Naive B cell (primary cell): ENCODE measurements around the gene UGCG. TPM values are rescaled to one million over a fixed set of nuclear protein-coding genes. Genes with fewer than 3 reads are reported as not detected.
A peak's percentile ranks its signal among the peaks of the same experiment; 100 is the strongest.

Source experiments
- ATAC-seq, 2 donors: fragments of 150-1000 bp; cut with Tn5 transposase; 2 replicates each; pipeline ENCODE4 v1.10.0; 2021; ENCODE audit warnings: low read depth in 2 of 2, mild to moderate bottlenecking in 2 of 2, moderate library complexity in 2 of 2
- DNase-seq: peaks from one replicate; pipeline ENCODE4 v3.0.0; 2022
- H3K27ac Mint-ChIP-seq, 6 donors: one replicate each; pipeline ENCODE4 v1.8.0; 2020 to 2022; ENCODE audit warnings: mild to moderate bottlenecking in 6 of 6, mixed read lengths in 6 of 6, moderate library complexity in 5 of 6, inconsistent platforms in 2 of 6
- H3K27me3 Mint-ChIP-seq, 3 donors: one replicate each; pipeline ENCODE4 v1.8.0; 2021 to 2022; ENCODE audit warnings: mixed read lengths in 3 of 3, mild to moderate bottlenecking in 1 of 3
- H3K36me3 Mint-ChIP-seq, 2 donors: one replicate each; pipeline ENCODE4 v1.8.0; 2020 to 2022; ENCODE audit warnings: mixed read lengths in 2 of 2, inconsistent platforms in 1 of 2, mild to moderate bottlenecking in 1 of 2
- H3K4me1 Mint-ChIP-seq, 3 donors: one replicate each; pipeline ENCODE4 v1.8.0; 2020 to 2022; ENCODE audit warnings: mixed read lengths in 3 of 3, inconsistent platforms in 1 of 3, mild to moderate bottlenecking in 1 of 3, moderate library complexity in 1 of 3
- H3K4me3 Mint-ChIP-seq, 8 donors: one replicate each; pipeline ENCODE4 v1.8.0; 2020 to 2022; ENCODE audit warnings: mild to moderate bottlenecking in 8 of 8, mixed read lengths in 8 of 8, moderate library complexity in 8 of 8, inconsistent platforms in 2 of 8
- H3K9me3 Mint-ChIP-seq, 7 donors: one replicate each; pipeline ENCODE4 v1.8.0; 2020 to 2022; ENCODE audit warnings: mixed read lengths in 7 of 7, mild to moderate bottlenecking in 5 of 7, inconsistent platforms in 2 of 7, moderate library complexity in 1 of 7
- polyA plus RNA-seq, 6 donors: library from polyadenylated mRNA; unstranded; fragments of 300-500 nt; fragmentation: Illumina TruSeq; gene quantifications; one replicate each; pipeline ENCODE4 v1.2.3, GENCODE V29; 2021; ENCODE audit warnings: low read depth in 6 of 6

The UGCG gene
- polyA plus RNA-seq, 6 donors from 2014 or later: 21.9 to 53.5 (median 31.0) TPM

DNA sequence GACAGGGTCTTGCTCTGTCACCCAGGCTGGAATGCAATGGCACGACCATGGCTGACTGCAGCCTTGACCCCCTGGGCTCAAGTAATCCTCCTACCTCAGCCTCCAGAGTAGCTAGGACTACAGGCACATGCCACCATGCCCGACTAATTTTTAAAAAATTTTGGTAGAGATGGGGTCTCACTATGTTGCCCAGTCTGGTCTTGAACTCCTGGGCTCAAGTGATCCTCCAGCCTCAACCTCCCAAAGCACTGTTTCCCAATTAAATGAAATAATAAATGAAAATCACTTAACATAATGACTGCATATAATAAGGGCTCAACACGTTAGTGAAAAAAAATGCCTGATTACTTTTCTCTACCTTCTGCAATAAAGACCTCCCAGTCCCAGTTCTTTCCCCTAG lies 71.0 kb downstream of the UGCG start:
- H3K36me3 Mint-ChIP-seq: peaks cover 0 to 5% of the 10 kb centered on the region in 2 donors
- no peak for ATAC-seq
- H3K27ac Mint-ChIP-seq: no peak overlapping the region

GRCh38 chr9:111969061-111969460 lies 72.4 kb downstream of the UGCG start:
- DNase-seq: no peak
- Mint-ChIP-seq H3K4me1 (peaks cover 17 to 24% (median 22%) of the 10 kb centered on the region in 3 donors), H3K9me3 (no peaks in the 10 kb centered on the region), H3K27ac (no peak overlapping the region), H3K4me3 (no peak overlapping the region), H3K36me3 (no peaks in the 10 kb centered on the region), H3K27me3 (no peaks in the 10 kb centered on the region)
- ATAC-seq: no peak

More for the DNA sequence above, 71.0 kb downstream of the UGCG start:
- H3K27me3 Mint-ChIP-seq: no peaks in the 10 kb centered on the region
- no peak for DNase-seq
- H3K4me1 Mint-ChIP-seq: peaks cover 16 to 18% (median 17%) of the 10 kb centered on the region in 3 donors
- no peak overlapping the region for H3K4me3 Mint-ChIP-seq
- peaks cover 0 to 3% (median 0%) of the 10 kb centered on the region in 7 donors for H3K9me3 Mint-ChIP-seq

DNA sequence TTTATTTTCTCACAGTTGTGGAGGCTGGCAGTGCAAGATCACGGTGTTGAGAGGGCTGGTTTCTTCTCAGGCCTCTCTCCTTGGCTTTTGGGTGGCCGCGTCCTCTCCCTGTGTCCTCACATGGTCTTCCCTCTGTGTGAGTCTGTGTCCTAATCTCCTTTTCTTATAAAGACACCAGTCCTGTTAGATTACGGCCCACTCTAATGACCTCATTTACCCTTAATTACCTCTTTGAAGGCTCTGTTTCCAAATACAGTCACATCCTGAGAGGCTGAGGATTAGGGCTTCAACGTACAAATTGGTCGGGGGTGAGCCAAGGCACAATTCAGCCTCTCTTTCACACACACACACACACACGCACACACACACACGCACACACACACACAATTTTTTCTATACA lies 73.0 kb downstream of the UGCG start:
- H3K27ac Mint-ChIP-seq: peak overlapping the region in 1 of 6 donors; percentile 53
- DNase-seq (no peak), ATAC-seq (no peak)
- H3K9me3 Mint-ChIP-seq: no peaks in the 10 kb centered on the region
- no peaks in the 10 kb centered on the region for H3K36me3 Mint-ChIP-seq
- H3K27me3 Mint-ChIP-seq: no peaks in the 10 kb centered on the region
- peaks cover 17 to 24% (median 24%) of the 10 kb centered on the region in 3 donors for H3K4me1 Mint-ChIP-seq
- H3K4me3 Mint-ChIP-seq: no peak overlapping the region

DNA sequence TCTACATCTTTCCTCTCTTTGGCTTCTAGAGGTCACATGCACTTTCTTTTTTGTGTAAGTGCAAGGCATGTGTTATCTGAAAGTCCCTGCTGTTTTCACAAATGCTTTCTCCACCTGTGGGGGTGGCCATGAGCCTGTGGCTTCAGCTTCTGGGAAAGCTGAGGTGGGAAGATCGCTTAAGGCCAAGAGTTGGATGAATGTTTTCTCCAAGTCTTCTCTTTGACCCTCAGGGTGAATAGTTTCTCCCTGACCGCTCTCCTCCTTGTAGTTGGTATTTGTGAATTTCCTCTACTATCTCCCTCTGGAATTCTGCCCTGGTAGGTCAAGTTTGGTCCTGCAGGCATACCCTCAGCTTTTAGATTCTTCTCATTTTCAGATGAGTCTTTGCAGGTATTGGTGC lies 74.2 kb downstream of the UGCG start:
- Mint-ChIP-seq H3K36me3 (no peaks in the 10 kb centered on the region), H3K9me3 (no peaks in the 10 kb centered on the region), H3K4me1 (peaks cover 17 to 25% (median 22%) of the 10 kb centered on the region in 3 donors), H3K27ac (no peak overlapping the region), H3K4me3 (no peak overlapping the region), H3K27me3 (no peaks in the 10 kb centered on the region)
- ATAC-seq: no peak
- DNase-seq: no peak

GRCh38 chr9:111974092-111974681 lies 77.6 kb downstream of the UGCG start:
- no peak overlapping the region for H3K27ac Mint-ChIP-seq
- ATAC-seq (no peak), DNase-seq (no peak)
- no peaks in the 10 kb centered on the region for H3K36me3 Mint-ChIP-seq
- no peaks in the 10 kb centered on the region for H3K9me3 Mint-ChIP-seq
- H3K4me3 Mint-ChIP-seq: no peak overlapping the region
- H3K27me3 Mint-ChIP-seq: no peaks in the 10 kb centered on the region
- H3K4me1 Mint-ChIP-seq: peaks cover 27 to 42% (median 32%) of the 10 kb centered on the region in 3 donors

DNA sequence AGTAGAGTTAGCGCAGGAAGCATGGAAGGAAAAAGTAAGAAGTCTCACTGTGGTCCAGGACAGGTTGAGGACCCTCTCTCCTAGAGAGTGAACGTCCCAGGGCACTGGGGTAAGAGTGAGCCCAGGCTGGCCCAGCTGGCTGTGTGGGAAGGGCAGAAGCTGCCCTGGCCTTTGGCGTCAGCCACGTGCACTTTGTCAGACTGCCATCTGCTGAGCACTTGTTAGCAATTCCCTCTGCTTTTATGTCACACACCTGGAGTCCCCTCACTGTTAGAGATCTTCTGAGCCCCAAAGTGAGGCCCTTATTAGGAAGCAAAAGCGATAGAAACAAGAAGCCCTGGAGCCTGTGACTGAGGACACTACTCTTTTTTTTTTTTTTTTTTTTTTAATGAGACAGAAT lies 79.1 kb downstream of the UGCG start:
- Mint-ChIP-seq H3K27me3 (no peaks in the 10 kb centered on the region), H3K27ac (peak overlapping the region in 2 of 6 donors; percentile 36 to 62), H3K36me3 (no peaks in the 10 kb centered on the region), H3K4me3 (peak overlapping the region in 1 of 8 donors; percentile 51), H3K4me1 (peaks cover 38 to 45% (median 44%) of the 10 kb centered on the region in 3 donors), H3K9me3 (no peaks in the 10 kb centered on the region)
- ATAC-seq (peak; percentile 28 to 32), DNase-seq (no peak)

GRCh38 chr9:111978616-111979015 lies 82.0 kb downstream of the UGCG start:
- no peaks in the 10 kb centered on the region for H3K27me3 Mint-ChIP-seq
- ATAC-seq (no peak), DNase-seq (no peak)
- H3K4me3 Mint-ChIP-seq: no peak overlapping the region
- H3K36me3 Mint-ChIP-seq: no peaks in the 10 kb centered on the region
- H3K4me1 Mint-ChIP-seq: peaks cover 51 to 61% (median 58%) of the 10 kb centered on the region in 3 donors
- H3K9me3 Mint-ChIP-seq: no peaks in the 10 kb centered on the region
- H3K27ac Mint-ChIP-seq: no peak overlapping the region

GRCh38 chr9:111979561-111979960 lies 82.9 kb downstream of the UGCG start:
- Mint-ChIP-seq H3K27me3 (no peaks in the 10 kb centered on the region), H3K36me3 (no peaks in the 10 kb centered on the region), H3K4me3 (no peak overlapping the region), H3K27ac (peak overlapping the region in 2 of 6 donors; percentile 10 to 68), H3K4me1 (peaks cover 59 to 66% (median 64%) of the 10 kb centered on the region in 3 donors), H3K9me3 (no peaks in the 10 kb centered on the region)
- no peak for DNase-seq
- no peak for ATAC-seq

DNA sequence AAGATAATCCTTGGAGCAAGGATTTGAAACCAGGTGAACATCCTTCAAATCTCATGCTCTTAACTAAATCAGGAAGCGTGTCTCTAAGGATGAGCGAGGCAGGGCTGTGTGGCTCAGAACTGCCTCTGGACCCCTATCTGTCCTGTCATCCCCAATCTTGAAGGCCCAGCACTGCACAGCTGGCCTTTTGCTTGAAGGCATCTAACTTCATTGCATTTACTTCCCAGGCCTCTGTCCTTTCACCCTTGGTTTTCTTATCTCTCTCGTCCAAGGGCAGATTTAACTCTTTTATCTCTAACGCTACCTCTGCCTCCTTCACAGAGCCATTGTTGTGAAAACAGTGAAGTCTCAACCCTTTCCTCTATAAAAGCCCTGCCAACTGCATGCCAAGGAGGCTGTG lies 83.8 kb downstream of the UGCG start:
- Mint-ChIP-seq H3K4me1 (peaks cover 62 to 72% (median 65%) of the 10 kb centered on the region in 3 donors), H3K27me3 (no peaks in the 10 kb centered on the region), H3K36me3 (no peaks in the 10 kb centered on the region), H3K4me3 (no peak overlapping the region), H3K9me3 (no peaks in the 10 kb centered on the region), H3K27ac (peak overlapping the region in 4 of 6 donors; percentile 10 to 71 (median 44))
- no peak for DNase-seq
- ATAC-seq: no peak

GRCh38 chr9:111983484-111983908 lies 86.9 kb downstream of the UGCG start:
- H3K27ac Mint-ChIP-seq: peak overlapping the region; percentile 75 to 98 (median 93)
- peak; percentile 68 for DNase-seq
- H3K27me3 Mint-ChIP-seq: no peaks in the 10 kb centered on the region
- peak overlapping the region in 5 of 8 donors; percentile 44 to 81 (median 70) for H3K4me3 Mint-ChIP-seq
- H3K4me1 Mint-ChIP-seq: peaks cover 59 to 69% (median 62%) of the 10 kb centered on the region in 3 donors
- no peaks in the 10 kb centered on the region for H3K36me3 Mint-ChIP-seq
- no peaks in the 10 kb centered on the region for H3K9me3 Mint-ChIP-seq
- ATAC-seq: peak; percentile 92 to 95

DNA sequence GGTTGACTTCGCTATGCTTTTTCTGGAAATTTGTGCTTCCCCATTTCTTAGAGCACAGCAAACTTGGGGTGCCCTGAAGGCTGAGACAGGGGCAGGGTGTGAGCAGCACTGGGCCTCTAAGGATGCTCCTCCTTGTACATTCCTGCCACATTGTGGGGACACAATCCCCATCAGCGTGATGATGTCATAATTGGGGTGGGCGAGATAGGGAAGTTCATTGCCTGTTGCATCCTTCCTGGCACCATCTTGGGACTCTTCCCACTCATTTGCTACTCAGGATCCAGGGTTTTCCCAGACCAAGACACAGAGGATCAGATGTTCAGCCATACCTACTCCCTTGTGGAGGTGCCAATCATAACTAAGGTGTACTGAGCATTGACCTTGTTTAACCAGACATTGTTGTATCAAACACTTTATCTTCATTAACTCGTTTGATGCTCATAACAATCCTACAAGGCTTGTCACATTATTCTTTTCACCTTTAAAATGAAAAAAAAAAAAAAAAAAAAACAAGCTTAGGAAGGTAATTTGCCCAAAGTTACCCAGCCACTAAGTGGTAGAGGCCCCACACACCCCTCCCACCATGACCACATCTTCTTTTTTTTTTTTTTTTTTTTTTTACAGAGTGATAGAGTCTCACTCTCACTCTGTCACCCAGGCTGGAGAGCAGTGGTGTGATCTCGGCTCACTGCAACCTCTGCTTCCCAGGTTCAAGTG lies 87.6 kb downstream of the UGCG start:
- ATAC-seq: peak in 1 of 2 donors; percentile 11
- peak overlapping the region; percentile 75 to 98 (median 93) for H3K27ac Mint-ChIP-seq

More for the DNA sequence above, 87.6 kb downstream of the UGCG start:
- no peak for DNase-seq
- Mint-ChIP-seq H3K36me3 (no peaks in the 10 kb centered on the region), H3K4me3 (peak overlapping the region in 6 of 8 donors; percentile 44 to 81 (median 63)), H3K27me3 (no peaks in the 10 kb centered on the region), H3K4me1 (peaks cover 59 to 69% (median 62%) of the 10 kb centered on the region in 3 donors), H3K9me3 (no peaks in the 10 kb centered on the region)
